ENCODE results near the gene RHBDL1. TPM values are rescaled to one million over a fixed set of nuclear protein-coding genes. Genes with fewer than 3 reads are reported as not detected.

The RHBDL1 gene
- total and polyA plus RNA-seq, 4 donors: 4.1 to 19.1 (median 11.4) TPM

- Histone ChIP-seq H3K27ac (ENCODE audit: low read depth, low read length) (no peak overlapping the region), H3K9me3 (ENCODE audit: control insufficient read depth, insufficient read depth, low read length) (no peaks in the 10 kb centered on the region), H3K36me3 (ENCODE audit: control insufficient read depth, insufficient read depth, low read length) (peaks cover 85% of the 10 kb centered on the region), H3K4me3 (ENCODE audit: low read depth, low read length) (no peak overlapping the region), H3K27me3 (ENCODE audit: control insufficient read depth, insufficient read depth, low read length) (peaks cover 9% of the 10 kb centered on the region), H3K4me1 (ENCODE audit: control insufficient read depth, insufficient read depth, low read length) (peaks cover 34% of the 10 kb centered on the region)
- 93% methylated on average over 21 of the region's 21 CpGs for WGBS (ENCODE audit: insufficient coverage)
- DNase-seq (ENCODE audit: low read depth in 4 of 6, low spot score in 6 of 6): no peak
Measured at GRCh38 chr16:672851-673250, 2.6 kb upstream of the RHBDL1 start.

DNA sequence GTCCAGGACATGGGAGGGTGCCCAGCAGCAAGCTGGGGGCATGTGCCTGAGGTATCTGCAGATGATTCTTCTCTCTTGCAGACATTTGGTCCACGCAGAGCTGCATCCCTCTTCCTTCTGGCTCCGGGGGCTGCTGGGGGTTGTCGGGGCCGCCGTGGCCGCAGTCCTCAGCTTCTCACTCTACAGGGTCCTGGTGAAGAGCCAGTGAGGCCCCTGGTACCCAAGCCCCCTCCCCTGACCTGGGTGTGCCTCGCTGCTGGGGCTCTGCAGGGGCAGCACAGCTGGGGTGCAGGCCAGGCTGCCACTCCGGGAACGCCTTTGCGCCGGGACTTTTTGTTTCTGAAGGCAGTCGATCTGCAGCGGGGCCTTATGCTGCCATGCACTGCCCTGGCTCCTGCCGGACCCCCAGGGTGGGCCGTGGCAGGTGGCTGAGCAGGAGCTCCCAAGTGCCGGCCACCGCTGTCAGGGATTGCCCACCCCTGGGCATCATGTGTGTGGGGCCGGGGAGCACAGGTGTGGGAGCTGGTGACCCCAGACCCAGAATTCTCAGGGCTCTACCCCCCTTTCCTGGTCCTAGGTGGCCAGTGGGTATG is 2.0 kb upstream of the RHBDL1 start:
- DNase-seq (ENCODE audit: low read depth in 4 of 6, low spot score in 6 of 6): no peak
- H3K27me3 ChIP-seq (ENCODE audit: control insufficient read depth, insufficient read depth, low read length): peaks cover 9% of the 10 kb centered on the region
- H3K4me1 ChIP-seq (ENCODE audit: control insufficient read depth, insufficient read depth, low read length): peaks cover 35% of the 10 kb centered on the region
- no peak overlapping the region for H3K27ac ChIP-seq (ENCODE audit: low read depth, low read length)
- H3K36me3 ChIP-seq (ENCODE audit: control insufficient read depth, insufficient read depth, low read length): peaks cover 90% of the 10 kb centered on the region
- 92% methylated on average over 17 of the region's 18 CpGs for WGBS (ENCODE audit: insufficient coverage)
- H3K4me3 ChIP-seq (ENCODE audit: low read depth, low read length): no peak overlapping the region
- no peaks in the 10 kb centered on the region for H3K9me3 ChIP-seq (ENCODE audit: control insufficient read depth, insufficient read depth, low read length)

DNA sequence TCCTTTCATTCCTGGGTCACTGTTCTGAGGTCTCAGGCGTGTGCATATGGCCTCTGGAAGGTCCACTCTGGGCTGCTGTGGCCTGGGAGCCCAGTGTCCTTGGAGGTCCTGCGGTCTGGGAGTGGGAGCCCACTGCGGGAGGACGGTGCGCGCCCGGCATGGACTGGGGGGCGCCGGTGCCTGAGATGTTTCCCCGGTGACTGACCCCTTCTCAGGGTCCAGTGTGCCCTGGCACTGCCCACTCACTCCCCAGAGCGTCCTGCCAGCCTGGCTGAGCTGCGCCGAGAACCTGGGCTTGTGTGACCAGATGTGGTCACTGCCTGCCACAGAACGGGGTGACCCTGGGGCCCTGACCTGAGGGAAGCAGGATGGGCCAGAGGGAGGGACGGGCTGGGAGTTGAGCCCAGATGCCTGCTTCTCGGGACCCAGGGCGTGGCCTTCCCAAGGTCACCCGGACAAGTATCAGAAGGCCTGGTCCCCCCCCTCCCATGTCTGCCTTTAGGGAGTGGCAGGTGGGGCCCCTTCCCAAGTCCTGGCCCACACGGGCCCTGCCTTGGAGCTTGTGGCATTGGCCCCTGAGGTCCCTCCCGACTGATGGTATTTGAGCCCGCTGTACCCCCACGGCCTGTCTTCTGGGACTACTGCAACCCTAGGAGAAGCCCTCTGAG is 1.1 kb upstream of the RHBDL1 start:
- no peak overlapping the region for H3K4me3 ChIP-seq (ENCODE audit: low read depth, low read length)
- DNase-seq (ENCODE audit: low read depth in 4 of 6, low spot score in 6 of 6): no peak
- H3K27ac ChIP-seq (ENCODE audit: low read depth, low read length): no peak overlapping the region
- peaks cover 88% of the 10 kb centered on the region for H3K36me3 ChIP-seq (ENCODE audit: control insufficient read depth, insufficient read depth, low read length)
- peaks cover 35% of the 10 kb centered on the region for H3K4me1 ChIP-seq (ENCODE audit: control insufficient read depth, insufficient read depth, low read length)
- peaks cover 9% of the 10 kb centered on the region for H3K27me3 ChIP-seq (ENCODE audit: control insufficient read depth, insufficient read depth, low read length)
- H3K9me3 ChIP-seq (ENCODE audit: control insufficient read depth, insufficient read depth, low read length): no peaks in the 10 kb centered on the region
- WGBS (ENCODE audit: insufficient coverage): 80% methylated on average over 22 of the region's 22 CpGs

DNA sequence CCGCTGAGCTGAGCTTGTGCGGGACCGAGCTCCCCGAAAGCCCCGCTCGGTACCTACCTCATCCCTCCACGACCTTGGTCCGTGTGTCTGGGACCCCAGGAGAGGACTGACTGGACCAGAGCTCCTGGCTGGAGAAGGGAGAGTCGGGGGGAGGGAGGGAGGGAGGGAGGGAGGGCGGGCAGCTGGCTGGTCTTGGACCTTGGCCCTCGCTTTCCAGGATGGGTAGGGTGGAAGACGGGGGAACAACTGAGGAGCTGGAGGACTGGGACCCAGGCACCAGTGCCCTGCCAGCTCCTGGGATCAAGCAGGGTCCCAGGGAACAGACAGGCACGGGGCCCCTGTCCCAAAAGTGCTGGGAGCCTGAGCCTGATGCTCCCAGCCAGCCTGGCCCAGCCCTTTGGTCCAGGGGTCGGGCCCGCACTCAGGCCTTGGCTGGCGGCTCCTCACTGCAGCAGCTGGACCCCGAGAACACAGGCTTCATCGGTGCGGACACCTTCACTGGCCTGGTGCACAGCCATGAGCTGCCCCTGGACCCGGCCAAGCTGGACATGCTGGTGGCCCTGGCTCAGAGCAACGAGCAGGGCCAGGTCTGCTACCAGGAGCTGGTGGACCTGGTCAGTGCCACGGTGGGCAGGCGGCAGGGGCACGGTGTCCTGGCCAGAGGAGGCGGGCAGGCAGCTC is 553 bp downstream of the RHBDL1 start:
- peaks cover 40% of the 10 kb centered on the region for H3K4me1 ChIP-seq (ENCODE audit: control insufficient read depth, insufficient read depth, low read length)
- peaks cover 9% of the 10 kb centered on the region for H3K27me3 ChIP-seq (ENCODE audit: control insufficient read depth, insufficient read depth, low read length)
- H3K36me3 ChIP-seq (ENCODE audit: control insufficient read depth, insufficient read depth, low read length): peaks cover 76% of the 10 kb centered on the region
- H3K9me3 ChIP-seq (ENCODE audit: control insufficient read depth, insufficient read depth, low read length): no peaks in the 10 kb centered on the region
- 65% methylated on average over 17 of the region's 25 CpGs for WGBS (ENCODE audit: insufficient coverage)
- no peak overlapping the region for H3K4me3 ChIP-seq (ENCODE audit: low read depth, low read length)
- H3K27ac ChIP-seq (ENCODE audit: low read depth, low read length): no peak overlapping the region
- no peak for DNase-seq (ENCODE audit: low read depth in 4 of 6, low spot score in 6 of 6)

- WGBS (ENCODE audit: insufficient coverage): 89% methylated on average over 21 of the region's 21 CpGs
Measured at GRCh38 chr16:676565-676902, 1.1 kb downstream of the RHBDL1 start.

GRCh38 chr16:676913-677312 is 1.4 kb downstream of the RHBDL1 start:
- Histone ChIP-seq H3K27ac (ENCODE audit: low read depth, low read length) (no peak overlapping the region), H3K27me3 (ENCODE audit: control insufficient read depth, insufficient read depth, low read length) (peaks cover 9% of the 10 kb centered on the region), H3K4me3 (ENCODE audit: low read depth, low read length) (no peak overlapping the region), H3K9me3 (ENCODE audit: control insufficient read depth, insufficient read depth, low read length) (no peaks in the 10 kb centered on the region), H3K36me3 (ENCODE audit: control insufficient read depth, insufficient read depth, low read length) (peaks cover 76% of the 10 kb centered on the region), H3K4me1 (ENCODE audit: control insufficient read depth, insufficient read depth, low read length) (peaks cover 49% of the 10 kb centered on the region)
- 62% methylated on average over 23 of the region's 23 CpGs for WGBS (ENCODE audit: insufficient coverage)
- DNase-seq (ENCODE audit: low read depth in 4 of 6, low spot score in 6 of 6): no peak

More at GRCh38 chr16:676565-676902, 1.1 kb downstream of the RHBDL1 start:
- peaks cover 45% of the 10 kb centered on the region for H3K4me1 ChIP-seq (ENCODE audit: control insufficient read depth, insufficient read depth, low read length)
- H3K4me3 ChIP-seq (ENCODE audit: low read depth, low read length): no peak overlapping the region
- H3K27me3 ChIP-seq (ENCODE audit: control insufficient read depth, insufficient read depth, low read length): peaks cover 9% of the 10 kb centered on the region
- no peaks in the 10 kb centered on the region for H3K9me3 ChIP-seq (ENCODE audit: control insufficient read depth, insufficient read depth, low read length)
- H3K27ac ChIP-seq (ENCODE audit: low read depth, low read length): no peak overlapping the region
- no peak for DNase-seq (ENCODE audit: low read depth in 4 of 6, low spot score in 6 of 6)
- peaks cover 76% of the 10 kb centered on the region for H3K36me3 ChIP-seq (ENCODE audit: control insufficient read depth, insufficient read depth, low read length)

GRCh38 chr16:677316-678190 is 2.1 kb downstream of the RHBDL1 start:
- H3K4me1 ChIP-seq (ENCODE audit: control insufficient read depth, insufficient read depth, low read length): peaks cover 55% of the 10 kb centered on the region
- WGBS (ENCODE audit: insufficient coverage): 42% methylated on average over 50 of the region's 57 CpGs
- no peak for DNase-seq (ENCODE audit: low read depth in 4 of 6, low spot score in 6 of 6)

GRCh38 chr16:678209-678857 is 2.9 kb downstream of the RHBDL1 start:
- Histone ChIP-seq H3K27ac (ENCODE audit: low read depth, low read length) (no peak overlapping the region), H3K9me3 (ENCODE audit: control insufficient read depth, insufficient read depth, low read length) (no peaks in the 10 kb centered on the region), H3K36me3 (ENCODE audit: control insufficient read depth, insufficient read depth, low read length) (peaks cover 76% of the 10 kb centered on the region), H3K27me3 (ENCODE audit: control insufficient read depth, insufficient read depth, low read length) (peaks cover 9% of the 10 kb centered on the region), H3K4me1 (ENCODE audit: control insufficient read depth, insufficient read depth, low read length) (peaks cover 63% of the 10 kb centered on the region), H3K4me3 (ENCODE audit: low read depth, low read length) (no peak overlapping the region)
- no peak for DNase-seq (ENCODE audit: low read depth in 4 of 6, low spot score in 6 of 6)
- 84% methylated on average over 10 of the region's 21 CpGs for WGBS (ENCODE audit: insufficient coverage)

More at GRCh38 chr16:677316-678190, 2.1 kb downstream of the RHBDL1 start:
- H3K9me3 ChIP-seq (ENCODE audit: control insufficient read depth, insufficient read depth, low read length): no peaks in the 10 kb centered on the region
- H3K27me3 ChIP-seq (ENCODE audit: control insufficient read depth, insufficient read depth, low read length): peaks cover 9% of the 10 kb centered on the region
- H3K27ac ChIP-seq (ENCODE audit: low read depth, low read length): no peak overlapping the region
- H3K36me3 ChIP-seq (ENCODE audit: control insufficient read depth, insufficient read depth, low read length): peaks cover 76% of the 10 kb centered on the region
- H3K4me3 ChIP-seq (ENCODE audit: low read depth, low read length): no peak overlapping the region
